Ammon's horn (tissue), 1 donor: ENCODE measurements around the gene UBE2N.
A peak's percentile ranks its signal among the peaks of the same experiment; 100 is the strongest.

Experiments
- DNase-seq: peaks from one replicate; pipeline ENCODE4 v3.0.0-alpha.2; 2016; ENCODE audit warnings: low spot score

UBE2N gene

DNA sequence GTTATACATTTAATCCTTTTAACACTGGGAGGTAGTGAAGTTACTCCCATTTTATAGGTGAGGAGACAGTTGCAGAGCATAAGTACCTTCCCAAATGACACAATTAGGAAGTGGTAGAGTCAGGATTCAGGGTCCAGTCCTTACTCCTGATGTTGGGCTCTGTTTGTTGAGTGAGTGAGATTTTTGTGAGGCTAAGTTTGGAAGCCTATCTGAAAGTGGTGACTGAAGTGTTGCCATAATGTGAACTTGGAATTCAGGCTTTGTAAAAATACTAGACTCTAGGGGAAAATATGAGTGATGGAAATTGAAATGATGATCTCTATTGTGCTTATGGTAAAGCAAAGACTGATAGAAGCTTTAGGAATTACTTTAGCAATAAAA, 61.8 kb downstream of the UBE2N start:
- DNase-seq, result no peak

DNA sequence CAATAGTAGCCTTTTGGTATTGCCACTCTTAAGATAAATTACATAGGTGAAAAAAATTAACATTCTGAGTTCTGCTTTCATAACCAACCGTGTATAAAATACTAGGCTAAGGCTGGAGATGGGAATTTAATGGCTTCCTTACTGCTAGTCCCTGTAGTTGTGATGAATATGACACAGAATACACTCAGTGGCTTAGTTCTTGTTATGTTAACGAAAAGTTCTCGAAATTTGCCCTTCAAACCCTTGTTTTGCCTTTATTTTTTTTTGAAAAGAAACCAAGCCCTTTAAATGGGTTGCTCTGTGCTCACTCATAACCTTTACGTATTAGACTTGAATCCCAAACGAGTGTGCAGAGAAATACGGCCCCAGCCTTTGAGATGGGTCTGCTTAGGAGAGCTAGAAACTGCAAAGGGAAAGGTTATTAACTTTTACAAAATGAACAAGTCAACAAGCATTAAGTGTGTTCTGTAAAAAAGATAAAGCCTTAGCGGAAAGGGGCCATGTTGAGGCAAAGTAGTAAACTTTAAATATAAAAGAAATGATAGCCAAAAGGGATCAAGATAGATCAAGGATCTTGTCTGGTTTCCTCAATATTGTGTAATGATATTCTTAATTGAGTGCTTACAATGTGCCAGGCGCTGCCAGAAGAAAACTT, 62.3 kb downstream of the UBE2N start:
- DNase-seq, result peak; percentile 25

DNA sequence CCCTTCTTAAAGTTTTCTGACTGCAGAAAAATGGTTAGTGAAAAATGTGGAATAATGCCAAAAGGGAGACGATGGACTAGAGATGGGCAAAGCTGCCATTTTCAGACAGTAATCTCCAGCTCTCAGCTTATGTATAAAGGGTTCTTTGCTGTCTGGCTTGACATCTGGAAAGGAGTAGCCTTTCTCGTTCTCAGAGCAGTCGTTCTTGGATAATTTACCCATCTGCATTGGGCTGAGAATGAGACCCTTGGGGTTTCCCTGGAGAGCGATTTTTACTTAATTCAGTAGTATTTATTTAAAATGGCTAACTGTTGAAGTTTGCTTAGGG, 62.8 kb downstream of the UBE2N start:
- DNase-seq, result peak; percentile 24

DNA sequence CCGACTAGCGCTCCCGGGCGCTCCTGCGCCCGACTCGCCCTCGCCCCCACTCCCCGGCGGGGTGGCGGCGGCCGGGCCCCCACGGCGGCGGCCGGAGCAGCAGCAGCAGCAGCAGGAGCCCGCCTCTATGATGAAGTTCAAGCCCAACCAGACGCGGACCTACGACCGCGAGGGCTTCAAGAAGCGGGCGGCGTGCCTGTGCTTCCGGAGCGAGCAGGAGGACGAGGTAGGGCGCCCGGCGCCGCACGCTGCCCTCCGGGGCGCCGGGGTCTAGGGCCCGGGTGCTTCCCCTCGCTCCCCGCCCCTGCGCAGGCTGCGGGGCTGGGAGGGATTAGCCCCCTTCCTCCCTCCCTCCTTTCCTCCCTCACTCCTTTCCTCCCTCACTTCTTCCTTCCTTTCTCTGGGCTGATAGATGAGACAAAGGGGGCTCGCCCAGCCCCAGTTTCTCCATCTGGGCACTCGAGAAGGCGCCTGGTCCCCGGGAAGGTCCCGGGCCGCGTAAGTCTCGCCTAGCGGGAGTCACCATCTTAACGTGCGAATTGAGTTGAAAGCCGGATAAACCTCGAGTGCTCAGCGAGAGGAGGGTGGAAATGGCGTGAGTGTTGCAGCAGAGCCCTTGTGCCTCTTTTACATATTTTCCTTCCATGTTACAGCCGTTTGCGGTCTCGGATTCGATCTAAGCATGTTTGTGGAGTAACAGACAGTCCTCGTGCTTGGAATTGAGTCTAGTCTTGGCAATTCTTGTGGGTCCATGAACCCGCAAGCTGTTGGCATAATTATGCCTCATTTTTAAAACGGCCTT, 63.4 kb downstream of the UBE2N start:
- peak; percentile 50 for DNase-seq

DNA sequence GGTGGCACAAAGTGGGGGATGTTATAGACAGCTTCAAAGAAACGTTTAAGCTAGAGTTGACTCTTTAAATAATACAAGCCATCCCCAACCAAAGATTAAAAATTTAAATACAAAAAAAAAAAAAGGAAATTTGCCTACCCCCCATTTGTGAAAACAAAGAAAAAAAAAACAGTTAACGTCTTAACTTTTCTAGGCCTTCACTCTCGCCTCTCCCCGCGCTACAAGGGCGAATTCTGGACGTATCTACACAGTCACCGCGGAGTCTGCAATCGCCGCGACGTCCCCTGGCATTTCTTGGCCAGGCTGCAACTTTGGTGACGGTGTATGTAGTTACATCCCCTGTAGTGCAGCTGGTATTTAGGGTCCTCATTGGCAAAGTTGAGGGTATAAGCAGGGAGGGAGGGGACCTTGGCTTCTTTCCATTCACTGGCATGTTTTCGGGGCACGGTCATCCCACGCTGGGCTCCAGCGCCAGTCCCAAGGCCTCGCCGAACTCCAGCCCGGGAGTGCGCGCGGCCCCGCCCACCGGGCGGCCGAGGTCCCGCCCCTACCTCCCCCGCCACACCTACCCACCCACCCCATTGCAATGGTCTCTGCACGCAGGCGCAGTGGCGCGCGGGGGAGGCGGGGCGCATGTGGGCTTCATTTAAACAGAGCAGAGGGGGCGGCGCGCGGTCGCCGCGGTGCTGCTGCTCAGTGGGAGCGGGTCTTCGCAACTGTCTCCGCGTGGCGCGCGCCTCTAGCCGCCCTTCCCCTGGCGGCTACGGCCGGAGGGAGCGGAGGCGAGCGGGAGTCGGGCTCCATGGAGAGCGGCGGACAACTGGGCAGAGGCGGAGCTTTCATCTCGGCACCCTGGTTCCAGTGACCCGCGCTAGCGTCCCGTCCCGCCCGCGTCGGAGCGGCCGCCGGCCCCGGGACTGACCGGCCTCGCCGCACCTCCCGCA, 64.2 kb downstream of the UBE2N start, which contains the start of gene NUDT4:
NUDT4 (plus strand) TSS at position 674 of the 944 bp plus-strand sequence. CDS start 398 bp downstream, outside the sequence.
- DNase-seq, result peak; percentile 94

DNA sequence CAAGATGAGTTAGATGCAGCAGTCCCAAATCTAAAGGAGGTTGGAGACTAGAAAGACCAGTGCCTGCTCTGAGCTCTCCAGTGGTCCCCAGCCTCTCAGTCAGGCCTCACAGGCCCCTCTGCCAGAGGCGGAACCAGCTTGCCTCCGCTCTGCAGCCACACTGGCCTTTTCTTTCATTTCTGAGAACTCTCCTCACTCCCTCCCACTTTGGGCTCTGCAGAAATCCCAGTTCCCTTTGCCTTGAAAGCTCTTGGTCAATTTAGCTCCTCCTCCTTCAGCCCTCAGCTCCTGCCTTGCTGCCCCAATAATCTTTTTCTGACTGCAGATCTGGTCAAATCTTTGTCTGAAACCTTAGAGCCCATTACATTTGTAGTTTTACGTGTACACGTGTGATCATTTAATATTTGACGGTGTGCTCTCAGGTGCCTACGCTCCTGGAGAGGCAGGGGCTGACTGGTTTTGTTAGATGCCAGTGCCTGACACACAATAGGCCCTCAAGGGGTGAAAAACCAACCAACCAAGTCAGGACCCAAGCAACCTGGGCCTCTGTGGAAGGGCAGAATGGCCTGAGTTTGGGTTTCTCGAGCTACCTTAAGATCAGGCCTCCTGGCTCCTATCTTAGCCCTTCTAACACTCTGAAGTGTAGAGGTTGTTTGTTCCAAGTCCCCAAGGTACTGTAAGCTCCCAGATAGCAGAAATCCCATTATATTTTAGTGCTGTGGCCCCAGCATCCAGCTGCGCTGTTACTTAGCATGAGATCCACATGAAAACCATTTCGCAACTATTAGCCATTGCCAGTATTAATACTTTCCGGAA, 65.1 kb downstream of the UBE2N start:
- DNase-seq, result peak; percentile 71

DNA sequence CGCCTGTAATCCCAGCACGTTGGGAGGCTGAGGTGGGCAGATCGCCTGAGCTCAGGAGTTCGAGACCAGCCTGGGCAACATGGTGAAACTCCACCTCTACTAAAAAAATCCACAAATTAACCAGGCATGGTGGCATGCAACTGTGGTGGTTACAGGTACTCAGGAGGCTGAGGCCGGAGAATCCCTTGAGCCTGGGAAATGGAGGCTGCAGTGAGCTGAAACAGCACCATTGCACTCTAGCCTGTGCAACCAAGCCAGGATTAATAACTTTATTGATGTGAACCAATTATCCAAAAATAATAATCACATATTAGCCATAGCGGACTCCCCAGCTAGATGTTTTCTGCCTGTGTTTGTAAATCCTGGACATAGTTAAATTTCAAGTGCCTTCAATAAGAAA, 65.8 kb downstream of the UBE2N start:
- no peak for DNase-seq

DNA sequence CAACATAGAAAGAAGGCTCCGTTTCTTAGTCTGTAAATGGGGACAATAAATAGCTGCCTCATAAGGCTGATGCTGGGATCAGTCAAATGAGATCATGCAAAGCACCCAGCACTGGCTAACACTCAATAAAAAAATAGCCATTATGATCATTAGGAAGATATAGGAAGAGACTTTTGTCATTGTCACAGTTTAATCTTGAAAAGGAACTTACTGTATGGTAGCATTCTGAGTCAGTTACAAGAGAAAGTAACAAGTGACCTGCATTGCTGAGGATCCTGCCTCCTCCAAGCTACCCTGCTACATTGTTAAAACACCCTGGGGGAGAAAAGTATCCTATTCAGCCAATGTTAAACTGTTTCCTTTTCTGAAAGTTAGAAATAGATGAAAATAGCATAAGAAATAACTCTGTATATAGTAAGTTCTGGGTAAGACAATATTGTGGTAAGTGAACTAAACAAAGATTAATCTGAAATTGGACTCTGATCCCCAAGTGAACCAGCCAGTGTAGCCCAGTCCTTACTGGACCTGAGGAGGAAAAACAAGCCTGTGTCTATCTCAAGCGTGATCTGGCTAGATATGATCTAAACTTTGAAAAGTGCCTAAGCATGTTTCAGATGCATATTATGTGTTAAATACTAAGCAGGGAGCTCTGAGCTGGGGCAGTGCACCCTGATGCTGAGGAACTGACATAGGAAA, 67.6 kb downstream of the UBE2N start:
- DNase-seq, result no peak

DNA sequence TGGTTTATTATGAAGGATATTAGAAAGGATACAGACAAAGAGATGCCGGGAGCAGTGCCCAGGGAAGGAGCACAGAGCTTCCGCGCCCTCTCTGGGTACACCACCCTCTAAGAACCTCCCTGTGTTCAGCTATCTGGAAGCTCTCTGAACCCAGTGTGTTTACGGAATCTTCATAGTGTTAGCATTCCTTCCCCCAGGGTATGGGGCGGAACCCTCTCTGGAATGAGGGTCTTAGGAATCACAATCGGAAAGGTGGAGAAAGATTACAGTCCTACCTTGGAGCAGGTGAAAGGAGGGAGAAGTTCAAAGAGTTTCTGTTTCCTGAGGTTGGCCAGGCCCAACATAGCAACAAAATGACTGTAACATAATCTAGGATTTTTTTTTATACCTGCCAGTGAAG, 70.8 kb downstream of the UBE2N start:
- DNase-seq, result no peak

DNA sequence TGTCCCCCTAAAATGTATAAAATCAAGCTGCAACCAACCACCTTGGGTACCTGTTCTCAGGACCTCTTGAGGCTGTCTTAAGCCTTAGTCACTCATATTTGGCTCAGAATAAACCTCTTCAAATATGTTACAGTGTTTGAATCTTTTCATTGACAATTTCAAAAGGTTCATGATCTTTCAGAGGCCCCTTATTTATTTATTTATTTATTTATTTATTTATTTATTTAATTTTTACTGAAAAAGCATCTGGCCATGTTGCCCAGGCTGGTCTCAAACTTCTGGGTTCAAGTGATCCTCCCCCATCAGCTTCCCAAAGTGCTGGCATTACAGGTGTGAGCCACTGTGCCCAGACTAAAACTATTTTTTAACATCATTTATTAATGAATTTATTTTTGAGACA, 72.2 kb downstream of the UBE2N start:
- DNase-seq, result no peak

DNA sequence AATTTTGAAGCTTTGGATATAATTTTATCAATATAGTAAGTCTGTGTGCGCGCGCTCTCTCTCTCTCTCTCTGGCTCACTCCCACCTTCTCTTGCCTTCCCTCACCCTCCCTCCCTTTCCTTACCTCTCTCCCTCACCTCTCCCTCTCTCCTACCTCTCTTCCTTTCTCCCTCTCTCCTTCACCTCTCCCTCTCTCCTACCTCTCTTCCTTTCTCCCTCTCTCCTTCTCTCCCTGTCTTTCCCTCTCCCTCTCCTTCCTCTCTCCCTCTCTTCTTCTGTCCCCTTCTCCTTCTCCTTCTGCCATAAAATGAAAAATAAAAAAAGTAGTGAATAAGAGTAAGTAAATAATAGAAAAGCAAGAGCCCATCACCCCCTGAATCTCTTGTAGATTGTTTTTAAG, 73.0 kb downstream of the UBE2N start:
- DNase-seq, result no peak

DNA sequence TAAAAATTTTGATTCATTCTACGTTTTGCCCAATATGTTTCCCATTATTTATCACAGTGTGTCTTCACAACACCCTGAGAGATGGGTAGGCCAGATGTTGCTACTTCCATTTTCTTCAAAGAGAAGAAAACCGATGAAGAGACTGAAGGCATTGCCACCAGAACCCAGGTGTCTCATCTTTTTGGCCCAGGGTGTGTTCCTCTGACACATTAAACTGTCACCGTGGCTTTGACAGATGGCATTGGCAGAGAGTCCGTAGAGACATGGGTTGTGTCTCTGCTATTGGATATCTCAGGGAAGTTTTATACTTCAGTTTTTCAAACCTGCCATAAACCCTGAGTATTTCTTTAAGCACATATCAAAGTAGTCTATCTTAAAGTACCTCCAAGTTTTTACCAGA, 75.3 kb downstream of the UBE2N start:
- no peak for DNase-seq

DNA sequence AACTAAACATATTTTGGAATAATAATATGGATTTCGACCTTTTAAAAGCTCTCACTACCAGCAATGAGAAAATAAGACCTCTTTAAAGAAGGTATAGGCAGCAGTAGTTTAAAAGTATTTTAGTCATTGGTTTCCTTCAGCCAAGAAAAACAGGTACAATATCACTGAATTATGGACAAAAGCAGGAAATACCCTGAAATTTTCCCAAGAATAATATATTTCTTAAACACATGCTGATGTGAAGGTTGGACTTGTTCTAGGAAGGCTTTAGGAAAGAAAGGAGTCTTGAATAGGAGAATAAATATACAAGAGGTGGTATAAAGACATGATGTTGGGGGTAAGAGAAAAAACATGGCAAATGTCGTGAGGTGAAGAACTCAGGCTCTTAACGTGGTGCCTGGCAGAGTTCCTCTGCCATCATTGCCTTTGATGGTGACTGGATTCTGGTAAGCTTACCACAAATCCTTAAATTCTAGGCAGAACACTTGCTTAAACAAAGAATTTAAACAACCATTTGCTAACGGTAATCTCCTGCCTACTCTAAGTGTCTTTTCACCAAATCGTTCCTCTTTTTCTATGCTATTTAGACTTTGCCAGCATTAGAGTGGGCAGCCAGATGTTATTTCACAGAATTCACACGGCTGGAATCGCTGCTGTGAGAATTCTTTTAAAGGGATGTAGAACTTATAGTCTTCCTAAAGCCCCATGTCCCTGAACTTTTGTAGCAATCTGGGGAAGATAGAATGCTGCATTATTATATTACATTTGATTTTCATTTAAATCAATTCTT, 75.9 kb downstream of the UBE2N start:
- DNase-seq, result no peak

DNA sequence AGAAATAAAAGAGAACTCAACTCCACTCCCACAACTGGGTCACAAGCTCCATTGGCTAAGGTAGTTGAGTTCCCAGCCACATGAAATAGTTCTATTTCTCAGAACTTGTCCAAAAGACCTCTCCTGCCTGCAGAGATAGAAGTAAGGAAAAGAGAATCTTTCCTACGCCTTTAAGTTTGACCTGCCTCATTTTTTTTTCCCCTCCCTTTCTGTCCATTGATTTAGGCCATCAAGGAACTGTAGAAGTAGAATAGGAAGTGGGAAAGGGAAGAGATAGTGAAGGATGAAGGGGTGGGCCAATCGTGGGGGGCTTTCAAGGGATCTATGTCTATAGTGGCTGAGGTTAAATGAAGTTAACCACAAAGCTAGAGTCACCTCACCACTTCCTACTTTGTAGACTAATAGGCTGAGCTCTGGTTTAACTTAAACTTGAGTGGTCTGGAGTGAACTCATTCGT, 77.9 kb downstream of the UBE2N start:
- DNase-seq, result no peak

DNA sequence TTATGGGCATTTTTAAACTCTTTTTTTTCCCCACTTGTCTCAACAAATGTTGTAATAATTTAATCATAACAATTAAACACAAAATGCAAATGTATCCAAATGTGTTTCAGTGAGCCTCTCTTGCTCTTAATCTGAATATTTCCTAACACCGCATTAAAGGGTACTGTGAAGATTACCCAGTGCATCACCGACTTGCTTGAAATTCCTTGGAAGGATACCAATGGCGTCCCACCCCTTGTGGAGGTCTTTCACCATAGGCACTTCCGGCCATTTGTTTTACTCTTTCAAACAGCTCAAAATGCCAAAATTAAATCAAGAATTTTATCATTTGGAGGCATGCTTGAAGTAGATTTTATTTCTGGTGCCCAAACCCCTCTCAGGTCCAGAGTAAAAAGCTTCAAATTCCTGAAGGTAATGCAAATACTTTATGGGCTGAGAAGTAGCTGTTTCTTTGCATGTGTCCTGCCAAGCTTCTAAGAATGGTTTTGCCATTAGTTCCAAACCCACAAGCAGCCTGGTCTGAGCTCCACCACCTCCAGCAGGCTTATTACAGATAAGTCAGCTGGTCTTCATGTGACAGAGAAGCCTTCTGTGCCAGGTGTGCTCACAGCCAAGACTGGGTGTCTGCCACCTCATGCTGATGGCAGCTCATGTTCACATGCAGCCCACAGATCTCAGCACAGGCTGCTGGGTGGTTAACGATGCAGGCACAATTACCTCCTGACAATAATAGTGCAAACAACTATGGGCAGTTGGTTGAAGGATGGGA, 80.4 kb downstream of the UBE2N start:
- DNase-seq, result peak; percentile 45

DNA sequence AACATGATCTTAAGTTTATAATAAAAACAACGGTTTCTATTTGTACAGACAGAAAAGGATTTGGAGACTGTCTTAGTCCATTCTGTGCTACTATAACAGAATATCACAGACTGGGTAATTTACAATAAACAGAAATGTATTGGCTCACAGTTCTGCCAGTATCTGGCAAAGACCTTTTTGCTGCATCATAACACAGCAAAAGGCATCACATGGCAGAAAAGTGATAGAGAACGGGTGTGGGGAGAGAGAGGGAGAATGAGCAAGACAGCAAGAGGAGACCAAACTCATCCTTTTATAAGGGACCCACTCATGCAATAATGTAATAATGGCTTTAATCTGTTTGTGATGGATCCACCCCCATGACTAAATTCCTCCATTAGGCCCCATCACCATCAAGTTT, 81.1 kb downstream of the UBE2N start:
- DNase-seq, result peak; percentile 14

DNA sequence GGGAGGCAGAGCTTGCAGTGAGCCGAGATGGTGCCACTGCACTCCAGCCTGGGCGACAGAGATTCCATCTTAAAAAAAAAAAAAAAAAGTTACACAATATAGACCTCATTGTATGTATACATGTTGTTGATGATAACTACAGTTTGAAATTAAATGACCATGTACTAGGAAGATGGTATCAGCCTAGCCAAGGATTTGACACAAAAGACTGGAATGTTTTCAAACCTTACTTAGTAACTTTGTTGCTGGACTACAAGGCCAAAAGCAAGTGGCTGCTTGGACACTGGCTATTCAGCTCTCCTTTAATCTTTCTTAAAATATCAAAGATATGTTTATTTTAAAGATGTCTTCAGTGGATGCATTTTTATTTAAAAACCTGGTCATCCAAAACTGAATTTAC, 82.9 kb downstream of the UBE2N start:
- no peak for DNase-seq

DNA sequence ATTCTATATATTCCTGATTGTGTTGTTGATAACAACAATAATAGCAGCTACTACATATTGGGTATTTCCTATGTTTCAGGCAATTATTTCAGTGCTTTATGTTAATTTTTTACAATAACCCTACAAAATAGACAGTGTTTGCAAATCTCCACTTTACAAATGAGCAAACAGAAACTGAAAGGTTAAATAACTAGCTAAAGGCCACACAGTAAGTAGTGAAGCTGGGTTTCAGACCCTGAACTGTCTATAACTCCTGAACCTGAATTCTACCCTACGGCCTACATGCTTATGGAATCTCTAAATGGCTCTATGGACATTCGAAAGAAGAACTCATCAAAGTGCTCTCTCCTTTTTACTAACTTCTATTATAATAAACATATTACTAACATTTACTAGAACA, 83.7 kb downstream of the UBE2N start:
- no peak for DNase-seq

DNA sequence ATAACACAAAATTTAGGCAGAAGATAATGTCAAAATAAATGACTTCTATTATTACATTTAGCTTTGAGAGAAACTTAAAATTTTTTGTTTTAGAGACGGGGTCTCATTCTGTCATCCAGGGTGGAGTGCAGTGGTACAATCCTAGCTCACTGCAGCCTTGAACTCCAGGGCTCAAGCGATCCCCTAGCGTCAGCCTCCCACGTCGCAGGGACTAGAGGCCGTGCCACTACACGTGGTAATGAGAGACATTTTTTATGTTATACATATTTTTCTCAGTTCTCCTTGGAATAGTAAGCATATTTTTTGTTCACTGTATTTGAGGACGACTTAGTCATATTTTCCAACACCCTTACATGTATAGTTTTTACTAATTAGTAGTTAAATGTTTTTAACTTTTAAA, 85.5 kb downstream of the UBE2N start:
- no peak for DNase-seq
